DOHH2 (cell line): ENCODE results near the gene MAP2K6.
"Not testable (repeated sequence)": the region's sequence is repeated elsewhere in the genome, so short reads cannot be mapped to it uniquely, and the experiment has no call there.

Experiments
- CTCF ChIP-seq: fragments of 200-600 bp; sonication (generic); IDR thresholded peaks from one replicate; pipeline ENCODE4 v1.5.1; 2014; ENCODE audit warnings: antibody characterized with exemption, mild to moderate bottlenecking, low read depth, low read length; ENCODE audit not compliant: poor library complexity, severe bottlenecking
- EZH2phosphoT487 ChIP-seq: fragments of 200-600 bp; sonication (generic); IDR thresholded peaks from 2 replicates; pipeline ENCODE4 v1.6.1; 2017; ENCODE audit warnings: borderline replicate concordance, mild to moderate bottlenecking, antibody characterized with exemption, low read length, moderate library complexity, mixed read lengths

- TF ChIP-seq CTCF, EZH2phosphoT487: not testable (repeated sequence)
Measured at GRCh38 chr17:69479756-69480155, 65.3 kb downstream of the MAP2K6 start.
